Sigmoid colon (tissue), 7 donors: ENCODE results near the gene ATL2. TPM values are rescaled to one million over a fixed set of nuclear protein-coding genes. Genes with fewer than 3 reads are reported as not detected.
A peak's percentile ranks its signal among the peaks of the same experiment; 100 is the strongest.
"Not testable (repeated sequence)": the region's sequence is repeated elsewhere in the genome, so short reads cannot be mapped to it uniquely, and the experiment has no call there.

ENCODE experiments used
- DNase-seq: peaks from one replicate; pipeline ENCODE4 v3.0.0-alpha.2; 2019
- H3K27ac ChIP-seq, 4 donors: fragments of 200-600 bp; sonication (generic); one replicate each; pipeline ENCODE4 v1.5.1; 2016 to 2019; ENCODE audit warnings: mild to moderate bottlenecking in 1 of 4
- H3K27me3 ChIP-seq, 3 donors: fragments of 200-600 bp; sonication (generic); one replicate each; pipeline ENCODE4 v1.5.1; 2019; ENCODE audit warnings: mild to moderate bottlenecking in 1 of 3
- H3K36me3 ChIP-seq, 4 donors: fragments of 200-600 bp; sonication (generic); one replicate each; pipeline ENCODE4 v1.5.1; 2016 to 2019
- H3K4me1 ChIP-seq, 4 donors: fragments of 200-600 bp; sonication (generic); one replicate each; pipeline ENCODE4 v1.5.1; 2017 to 2019
- H3K4me3 ChIP-seq, 4 donors: fragments of 200-600 bp; sonication (generic); one replicate each; pipeline ENCODE4 v1.5.1; 2017 to 2019; ENCODE audit warnings: mild to moderate bottlenecking in 2 of 4, moderate library complexity in 1 of 4
- H3K9me3 ChIP-seq, 4 donors: fragments of 200-600 bp in 3 of 4; sonication (generic) in 3 of 4; one replicate each; pipeline versions ENCODE4 v1.5.1 to v1.6.1; 2013 to 2019
- EP300 ChIP-seq, 4 donors: sonication (generic); formaldehyde crosslinking; IDR thresholded peaks; one replicate each; pipeline ENCODE4 v1.6.1; 2017; ENCODE audit warnings: antibody characterized with exemption in 4 of 4
- POLR2A ChIP-seq, 2 donors: fragments of 450-650 bp; IDR thresholded peaks; one replicate each; pipeline ENCODE4 v1.6.1; 2016; ENCODE audit warnings: antibody characterized with exemption in 2 of 2, mild to moderate bottlenecking in 2 of 2, moderate library complexity in 2 of 2
- POLR2AphosphoS5 ChIP-seq, 4 donors: sonication (generic); formaldehyde crosslinking; IDR thresholded peaks; one replicate each; pipeline ENCODE4 v1.6.1; 2017; ENCODE audit warnings: antibody characterized with exemption in 4 of 4
- WGBS, 2 donors: extraction: QIAGEN DNeasy Blood & Tissue Kit; methylation state at CpG; one replicate each; pipeline ENCODE4 v1.1.7; 2013; 5-methylcytosine and 5-hydroxymethylcytosine counted together
- intact Hi-C: fragments of 100-400 bp; cut with DNase I; formaldehyde crosslinking; loops from one replicate; pipeline ENCODE4 v1.15.1; 2023
- polyA plus RNA-seq, 3 donors: library from polyadenylated mRNA; stranded (reverse); fragments of 200-250 nt; gene quantifications; one replicate each; pipeline ENCODE4 v1.2.3, GENCODE V29; 2013
- total RNA-seq, 4 donors: library from RNA; depleted of rRNA; stranded (reverse); fragments of >200 nt; gene quantifications; one replicate each; pipeline ENCODE4 v1.1.0, GENCODE V29; 2016
- TF ChIP-seq, protein P1 (sequence below), 4 experiments: fragments of 450-650 bp in 3 of 4; fragments of 200-600 bp in 1 of 4; IDR thresholded peaks; one replicate each; pipeline ENCODE4 v1.5.1; 2016 to 2019; ENCODE audit warnings: antibody characterized with exemption in 4 of 4, mild to moderate bottlenecking in 3 of 4, moderate library complexity in 2 of 4
- donor health status: healthy with polysubstance abuse.
- donor health status: Bipolar disorder and iron deficiency.
- donor health status: healthy.

Gene ATL2
- total and polyA plus RNA-seq, 7 donors, result 12.7 to 271 (median 176) TPM

DNA sequence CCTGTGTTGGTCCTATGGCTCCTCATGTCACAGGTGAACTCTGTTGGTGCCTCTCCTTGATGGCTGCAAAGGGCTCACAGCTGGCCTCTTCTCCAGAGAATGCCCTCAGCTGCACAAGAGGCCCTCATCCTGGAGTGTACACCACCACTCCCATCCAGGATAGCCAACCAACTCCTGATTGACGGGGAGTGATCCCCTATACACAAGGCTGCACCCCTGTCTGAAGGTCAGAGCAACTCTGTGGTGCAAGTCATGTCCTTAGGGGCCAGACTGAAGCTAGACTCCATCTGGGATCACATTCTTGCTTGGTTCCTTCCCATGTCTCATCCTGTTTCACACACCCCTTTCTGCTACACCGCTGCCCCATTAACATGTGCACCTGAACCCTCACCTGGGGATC is 41.7 kb upstream of the ATL2 start:
- peak; percentile 20 for DNase-seq
- H3K4me1 ChIP-seq, result peaks cover 0 to 27% (median 25%) of the 10 kb centered on the region in 4 donors
- no peaks in the 10 kb centered on the region for H3K9me3 ChIP-seq
- no peak overlapping the region for H3K27ac ChIP-seq
- H3K27me3 ChIP-seq, result no peaks in the 10 kb centered on the region
- TF ChIP-seq EP300 (IDR thresholded peaks at IDR 0.05), result no peak
- no peak for TF ChIP-seq POLR2A (IDR thresholded peaks at IDR 0.05)
- TF ChIP-seq POLR2AphosphoS5 (IDR thresholded peaks at IDR 0.05), result no peak
- WGBS, 2 donors, result 92 to 97% methylated on average over 2 of the region's 2 CpGs
- no peak overlapping the region for H3K4me3 ChIP-seq
- H3K36me3 ChIP-seq, result no peaks in the 10 kb centered on the region
- intact Hi-C loops, result no loop called here

DNA sequence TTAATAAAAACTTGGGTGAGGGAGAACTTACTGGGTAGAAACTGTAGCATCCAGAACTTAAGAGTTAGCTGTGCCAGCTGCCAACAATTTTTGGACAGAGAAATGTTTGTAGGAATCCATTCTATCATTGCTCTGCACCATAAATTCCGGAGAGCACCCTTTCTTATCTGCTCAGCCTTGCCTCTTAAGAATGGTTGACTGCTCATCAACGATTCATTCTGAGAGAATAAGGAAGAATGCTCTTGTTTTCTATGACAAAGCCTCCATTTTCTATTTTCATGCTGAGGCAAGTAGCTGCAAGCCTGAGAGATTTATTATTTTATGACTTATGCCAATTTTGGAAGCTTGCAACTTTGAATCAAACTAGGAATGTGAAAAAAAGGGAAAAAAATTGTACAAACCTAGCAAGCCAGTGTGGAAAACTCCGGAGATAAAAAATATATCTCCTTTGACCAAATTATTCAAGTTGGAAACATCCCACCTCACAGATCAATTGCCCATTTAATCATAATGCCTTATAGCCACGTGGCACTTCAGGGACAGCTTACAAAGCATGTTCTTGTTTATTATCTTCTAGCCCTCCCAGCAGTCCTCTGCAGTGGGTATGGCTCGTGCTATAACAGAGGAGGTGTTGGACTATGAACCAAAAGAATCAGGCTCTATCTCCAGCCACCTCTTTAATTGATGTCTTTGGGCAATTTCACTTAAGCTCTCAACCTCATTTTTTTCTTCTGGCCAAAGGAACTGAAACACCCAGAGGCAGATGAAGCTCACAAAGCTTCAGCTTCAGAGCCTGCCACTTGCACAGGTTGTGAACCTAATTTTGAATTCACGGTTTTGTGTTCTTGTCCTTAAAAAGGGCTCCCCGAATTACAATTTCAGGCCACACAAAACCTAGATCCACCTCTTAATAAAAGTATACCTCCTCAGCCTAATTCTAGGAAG is 40.9 kb upstream of the ATL2 start:
- Histone ChIP-seq H3K36me3 (no peaks in the 10 kb centered on the region), H3K4me3 (no peak overlapping the region), H3K27me3 (no peaks in the 10 kb centered on the region), H3K27ac (no peak overlapping the region), H3K9me3 (peaks cover 0 to under 1% (median under 1%) of the 10 kb centered on the region in 4 donors), H3K4me1 (peaks cover 0 to 27% (median 25%) of the 10 kb centered on the region in 4 donors)
- intact Hi-C loops, result no loop called here
- no peak for TF ChIP-seq POLR2AphosphoS5 (IDR thresholded peaks at IDR 0.05)
- TF ChIP-seq POLR2A (IDR thresholded peaks at IDR 0.05), result no peak
- no peak for TF ChIP-seq EP300 (IDR thresholded peaks at IDR 0.05)
- TF ChIP-seq, protein P1, sequence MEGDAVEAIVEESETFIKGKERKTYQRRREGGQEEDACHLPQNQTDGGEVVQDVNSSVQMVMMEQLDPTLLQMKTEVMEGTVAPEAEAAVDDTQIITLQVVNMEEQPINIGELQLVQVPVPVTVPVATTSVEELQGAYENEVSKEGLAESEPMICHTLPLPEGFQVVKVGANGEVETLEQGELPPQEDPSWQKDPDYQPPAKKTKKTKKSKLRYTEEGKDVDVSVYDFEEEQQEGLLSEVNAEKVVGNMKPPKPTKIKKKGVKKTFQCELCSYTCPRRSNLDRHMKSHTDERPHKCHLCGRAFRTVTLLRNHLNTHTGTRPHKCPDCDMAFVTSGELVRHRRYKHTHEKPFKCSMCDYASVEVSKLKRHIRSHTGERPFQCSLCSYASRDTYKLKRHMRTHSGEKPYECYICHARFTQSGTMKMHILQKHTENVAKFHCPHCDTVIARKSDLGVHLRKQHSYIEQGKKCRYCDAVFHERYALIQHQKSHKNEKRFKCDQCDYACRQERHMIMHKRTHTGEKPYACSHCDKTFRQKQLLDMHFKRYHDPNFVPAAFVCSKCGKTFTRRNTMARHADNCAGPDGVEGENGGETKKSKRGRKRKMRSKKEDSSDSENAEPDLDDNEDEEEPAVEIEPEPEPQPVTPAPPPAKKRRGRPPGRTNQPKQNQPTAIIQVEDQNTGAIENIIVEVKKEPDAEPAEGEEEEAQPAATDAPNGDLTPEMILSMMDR (IDR thresholded peaks at IDR 0.05), result no peak
- no peak for DNase-seq
- 40 to 61% methylated on average over 7 of the region's 7 CpGs for WGBS, 2 donors

DNA sequence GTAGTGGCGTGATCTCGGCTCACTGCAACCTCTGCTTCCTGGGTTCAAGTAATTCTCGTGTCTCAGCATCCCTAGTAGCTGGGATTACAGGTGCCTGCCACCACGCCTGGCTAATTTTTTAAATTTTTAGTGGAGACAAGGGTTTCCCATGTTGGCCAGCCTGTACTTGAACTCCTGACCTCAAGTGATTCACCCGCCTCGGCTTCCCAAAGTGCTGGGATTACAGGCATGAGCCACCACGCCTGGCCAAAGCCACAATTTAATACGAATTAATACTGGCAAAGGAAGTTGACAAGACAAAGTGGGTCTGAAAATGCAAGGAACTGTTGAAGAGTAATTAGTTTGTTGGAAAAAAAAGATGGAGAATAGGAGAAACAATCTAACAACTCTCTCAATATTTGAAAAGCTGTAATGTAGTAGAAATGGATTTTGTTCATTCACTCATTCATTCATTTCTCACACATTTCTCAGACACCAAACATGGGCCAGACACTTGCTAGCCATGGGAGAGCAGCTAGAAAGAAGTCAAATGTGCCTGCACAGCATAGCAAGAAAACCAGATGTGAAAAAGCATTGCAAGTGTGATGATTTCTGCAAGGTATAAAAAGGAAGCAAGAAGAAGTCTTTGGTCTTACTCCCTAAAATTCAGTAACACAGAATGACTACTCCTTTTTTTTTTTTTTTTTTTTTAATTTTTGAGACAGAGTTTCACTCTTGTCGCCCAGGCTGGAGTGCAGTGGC is 39.4 kb upstream of the ATL2 start:
- Histone ChIP-seq H3K27ac (no peak overlapping the region), H3K4me3 (no peak overlapping the region), H3K36me3 (no peaks in the 10 kb centered on the region), H3K9me3 (peaks cover 0 to 7% (median 2%) of the 10 kb centered on the region in 4 donors), H3K4me1 (peaks cover 0 to 27% (median 25%) of the 10 kb centered on the region in 4 donors), H3K27me3 (no peaks in the 10 kb centered on the region)
- WGBS, 2 donors, result 86 to 89% methylated on average over 9 of the region's 9 CpGs
- TF ChIP-seq, protein P1 (IDR thresholded peaks at IDR 0.05), result no peak
- TF ChIP-seq POLR2AphosphoS5 (IDR thresholded peaks at IDR 0.05) (no peak), POLR2A (IDR thresholded peaks at IDR 0.05) (no peak), EP300 (IDR thresholded peaks at IDR 0.05) (no peak)
- DNase-seq, result no peak
- intact Hi-C loops, result no loop called here

DNA sequence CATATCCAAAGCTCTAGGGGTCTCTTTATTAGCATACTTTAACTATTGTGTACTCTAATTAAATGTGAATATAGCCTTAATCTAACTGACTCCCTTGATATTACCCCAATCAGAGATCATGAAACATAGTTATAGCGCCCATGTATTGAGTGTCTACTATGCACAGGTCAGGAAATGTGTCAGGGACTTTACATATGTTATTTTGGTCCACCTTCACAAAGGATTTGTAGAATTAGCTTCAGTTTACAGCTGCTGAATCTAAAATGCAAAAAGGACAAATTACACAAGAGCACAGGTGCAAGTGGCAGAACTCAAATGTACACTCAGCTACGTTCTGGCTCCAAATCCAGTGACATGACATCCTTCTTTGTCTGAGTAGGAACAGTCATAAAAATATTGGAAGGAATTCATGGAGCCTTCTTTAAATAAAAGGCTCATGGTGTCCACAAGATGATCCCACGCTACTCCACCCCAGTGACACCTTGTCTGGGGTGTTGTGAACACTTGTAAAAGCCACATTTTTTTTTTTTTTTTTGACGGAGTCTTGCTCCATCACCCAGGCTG is 38.7 kb upstream of the ATL2 start:
- Histone ChIP-seq H3K9me3 (peaks cover 0 to 7% (median 2%) of the 10 kb centered on the region in 4 donors), H3K27ac (no peak overlapping the region), H3K27me3 (no peaks in the 10 kb centered on the region), H3K4me3 (no peak overlapping the region), H3K36me3 (no peaks in the 10 kb centered on the region), H3K4me1 (peaks cover 0 to 27% (median 25%) of the 10 kb centered on the region in 4 donors)
- 84 to 86% methylated on average over 4 of the region's 4 CpGs for WGBS, 2 donors
- TF ChIP-seq EP300 (IDR thresholded peaks at IDR 0.05), result no peak
- TF ChIP-seq, protein P1 (IDR thresholded peaks at IDR 0.05), result no peak
- peak; percentile 21 for DNase-seq
- intact Hi-C loops, result no loop called here

DNA sequence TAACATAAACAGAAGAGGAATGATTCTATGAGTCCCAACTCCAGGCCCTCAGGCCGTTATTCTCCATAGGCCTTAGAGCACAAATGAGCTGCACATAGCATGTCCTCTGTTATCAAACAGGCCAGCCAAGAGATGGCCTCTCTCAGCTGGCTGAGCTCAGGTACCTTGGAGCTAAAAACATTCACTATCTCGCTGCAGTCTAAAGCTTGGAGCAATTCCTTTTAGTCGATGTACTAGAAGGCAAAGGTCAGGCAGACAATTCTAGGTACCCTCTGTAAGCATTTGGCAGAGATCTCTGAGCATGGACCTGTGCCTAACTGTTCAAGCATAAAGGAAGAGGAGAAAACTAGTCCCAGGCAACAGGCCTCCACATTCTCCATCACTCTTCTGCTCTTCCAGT is 38.0 kb upstream of the ATL2 start:
- H3K27me3 ChIP-seq, result no peaks in the 10 kb centered on the region
- no peak overlapping the region for H3K4me3 ChIP-seq
- no peak overlapping the region for H3K27ac ChIP-seq
- 39 to 76% methylated on average over 3 of the region's 3 CpGs for WGBS, 2 donors
- intact Hi-C loops, result no loop called here
- H3K9me3 ChIP-seq, result peaks cover 0 to 7% (median 2%) of the 10 kb centered on the region in 4 donors
- peak; percentile 9 for DNase-seq
- H3K36me3 ChIP-seq, result no peaks in the 10 kb centered on the region
- peaks cover 0 to 30% (median 28%) of the 10 kb centered on the region in 4 donors for H3K4me1 ChIP-seq
- TF ChIP-seq EP300 (IDR thresholded peaks at IDR 0.05), result no peak
- no peak for TF ChIP-seq POLR2A (IDR thresholded peaks at IDR 0.05)
- TF ChIP-seq, protein P1 (IDR thresholded peaks at IDR 0.05), result no peak
- no peak for TF ChIP-seq POLR2AphosphoS5 (IDR thresholded peaks at IDR 0.05)

DNA sequence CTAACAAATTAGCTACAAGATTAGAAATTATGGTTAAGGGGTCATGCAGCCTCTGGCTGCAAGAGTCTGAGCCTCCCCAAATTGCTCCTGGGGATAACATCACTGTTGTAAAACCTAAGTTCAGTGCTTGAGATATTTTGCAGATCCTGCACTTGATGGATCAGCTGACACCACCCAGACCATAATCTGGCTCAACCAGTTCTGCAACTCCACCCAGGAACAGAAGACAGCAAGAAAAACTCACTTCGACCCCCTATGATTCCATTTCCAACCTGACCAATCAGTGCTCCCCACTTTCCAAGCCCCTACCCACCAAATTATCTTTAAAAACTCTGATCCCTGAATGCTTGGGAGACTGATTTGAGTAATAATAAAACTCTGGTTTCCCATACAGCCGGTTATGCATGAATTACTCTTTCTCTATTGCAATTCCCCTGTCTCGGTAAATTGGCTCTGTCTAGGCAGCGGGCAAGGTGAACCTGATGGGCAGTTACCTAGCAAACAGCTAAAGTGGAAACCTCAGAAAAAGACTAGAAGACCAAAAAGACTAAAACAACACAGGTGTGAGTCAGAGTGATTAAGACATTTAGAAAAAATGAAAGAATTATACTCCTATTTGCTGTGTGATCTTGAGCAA is 35.3 kb upstream of the ATL2 start:
- H3K9me3 ChIP-seq, H3K27ac ChIP-seq, H3K4me3 ChIP-seq, DNase-seq, H3K27me3 ChIP-seq, H3K36me3 ChIP-seq, intact Hi-C loops: not testable (repeated sequence)
- peaks cover 0 to 25% (median 19%) of the 10 kb centered on the region in 4 donors for H3K4me1 ChIP-seq
- 80 to 92% methylated on average over 4 of the region's 4 CpGs for whole genome bisulfite sequencing, 2 donors
